ENCODE results near the gene FGD4. TPM values are rescaled to one million over a fixed set of nuclear protein-coding genes. Genes with fewer than 3 reads are reported as not detected.
A peak's percentile ranks its signal among the peaks of the same experiment; 100 is the strongest.

Gene FGD4
- total RNA-seq, 2 experiments from 2014 or later: 0.25 to 0.34 TPM

DNA sequence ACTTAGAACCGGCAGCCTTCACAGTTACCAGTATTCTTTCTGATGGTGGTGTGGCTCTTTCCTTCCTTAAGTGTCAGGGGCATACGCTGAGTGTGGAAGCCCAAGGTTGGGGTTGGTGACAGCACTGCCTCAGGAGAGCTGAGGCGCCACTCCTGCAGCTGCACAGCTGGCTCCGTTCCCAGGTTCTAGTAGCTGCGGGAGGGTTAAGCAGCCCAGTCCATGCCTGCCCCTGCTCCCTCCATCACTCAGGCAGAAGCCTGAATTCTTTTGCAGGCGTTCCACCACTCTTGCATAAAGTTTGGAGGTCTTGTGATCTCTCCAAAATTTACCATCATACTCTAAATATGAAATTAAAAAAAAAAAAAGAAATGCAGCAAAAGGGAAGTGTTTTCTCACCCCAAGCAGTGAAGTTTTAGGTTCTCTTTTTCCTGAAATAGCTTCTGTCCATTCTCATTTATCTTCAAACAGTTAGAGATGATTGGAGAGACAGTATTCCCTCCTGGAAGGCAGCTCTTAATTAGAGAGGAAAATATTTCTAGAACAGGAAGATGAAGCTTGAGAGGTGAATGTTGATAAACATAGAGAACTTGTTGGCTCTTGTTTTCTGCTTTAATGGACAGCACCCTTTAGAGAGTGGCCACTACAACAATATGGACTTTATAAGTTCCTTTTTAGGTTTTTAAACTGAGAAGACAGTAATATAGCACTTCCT lies 136.1 kb downstream of the FGD4 start:
- intact Hi-C loops (cut with DNase I, micrococcal nuclease): no loop called here
- no peak for ATAC-seq (ENCODE audit: poor library complexity)
- H3K27ac Mint-ChIP-seq: no peak overlapping the region
- H3K4me1 ChIP-seq (ENCODE audit: insufficient read depth, low read length): no peaks in the 10 kb centered on the region
- H3K4me3 ChIP-seq (ENCODE audit: low read length): peak overlapping the region; percentile 1
- H3K9me3 Mint-ChIP-seq: no peaks in the 10 kb centered on the region
- CTCF ChIA-PET: no interaction called here
- no peaks in the 10 kb centered on the region for H3K36me3 Mint-ChIP-seq (ENCODE audit: low read depth)
- TF ChIP-seq, protein P1, sequence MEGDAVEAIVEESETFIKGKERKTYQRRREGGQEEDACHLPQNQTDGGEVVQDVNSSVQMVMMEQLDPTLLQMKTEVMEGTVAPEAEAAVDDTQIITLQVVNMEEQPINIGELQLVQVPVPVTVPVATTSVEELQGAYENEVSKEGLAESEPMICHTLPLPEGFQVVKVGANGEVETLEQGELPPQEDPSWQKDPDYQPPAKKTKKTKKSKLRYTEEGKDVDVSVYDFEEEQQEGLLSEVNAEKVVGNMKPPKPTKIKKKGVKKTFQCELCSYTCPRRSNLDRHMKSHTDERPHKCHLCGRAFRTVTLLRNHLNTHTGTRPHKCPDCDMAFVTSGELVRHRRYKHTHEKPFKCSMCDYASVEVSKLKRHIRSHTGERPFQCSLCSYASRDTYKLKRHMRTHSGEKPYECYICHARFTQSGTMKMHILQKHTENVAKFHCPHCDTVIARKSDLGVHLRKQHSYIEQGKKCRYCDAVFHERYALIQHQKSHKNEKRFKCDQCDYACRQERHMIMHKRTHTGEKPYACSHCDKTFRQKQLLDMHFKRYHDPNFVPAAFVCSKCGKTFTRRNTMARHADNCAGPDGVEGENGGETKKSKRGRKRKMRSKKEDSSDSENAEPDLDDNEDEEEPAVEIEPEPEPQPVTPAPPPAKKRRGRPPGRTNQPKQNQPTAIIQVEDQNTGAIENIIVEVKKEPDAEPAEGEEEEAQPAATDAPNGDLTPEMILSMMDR (IDR thresholded peaks at IDR 0.05): no peak
- peak in 2 of 14 experiments; percentile 15 to 27 for DNase-seq
- peaks cover 19% of the 10 kb centered on the region for H3K4me1 Mint-ChIP-seq (ENCODE audit: low read depth)
- no peak overlapping the region for H3K4me3 Mint-ChIP-seq
- H3K27me3 Mint-ChIP-seq: peaks cover 20% of the 10 kb centered on the region
- H3K27ac ChIP-seq (ENCODE audit: low read depth in 1 of 2, low read length in 2 of 2): no peak overlapping the region
- no peaks in the 10 kb centered on the region for H3K27me3 ChIP-seq (ENCODE audit: control insufficient read depth in 1 of 2, insufficient read depth in 2 of 2, low read length in 2 of 2)
- H3K36me3 ChIP-seq (ENCODE audit: insufficient read depth, low read length): no peaks in the 10 kb centered on the region
- POLR2A ChIA-PET: no interaction called here
- no peaks in the 10 kb centered on the region for H3K9me3 ChIP-seq (ENCODE audit: control insufficient read depth in 1 of 2, insufficient read depth in 1 of 2, low read length in 2 of 2)

DNA sequence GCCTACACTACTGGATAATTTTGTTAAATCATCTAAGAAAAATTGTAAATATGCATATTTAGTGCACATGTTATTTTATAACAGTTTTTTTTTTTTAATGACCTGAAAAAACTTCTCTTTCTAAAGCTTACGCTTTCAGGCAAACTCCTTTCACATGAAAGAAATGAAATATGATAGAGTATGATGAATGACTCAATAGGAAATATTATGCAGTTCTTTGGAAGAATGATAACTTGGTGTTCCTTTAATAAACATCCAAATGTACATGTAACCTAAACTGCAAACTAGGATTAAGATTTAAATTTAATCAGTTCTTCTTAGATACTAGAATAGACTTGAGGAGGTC lies 136.6 kb downstream of the FGD4 start:
- Histone ChIP-seq H3K36me3 (ENCODE audit: insufficient read depth, low read length) (no peaks in the 10 kb centered on the region), H3K4me3 (ENCODE audit: low read length) (no peak overlapping the region), H3K9me3 (ENCODE audit: control insufficient read depth in 1 of 2, insufficient read depth in 1 of 2, low read length in 2 of 2) (no peaks in the 10 kb centered on the region), H3K27me3 (ENCODE audit: control insufficient read depth in 1 of 2, insufficient read depth in 2 of 2, low read length in 2 of 2) (no peaks in the 10 kb centered on the region), H3K27ac (ENCODE audit: low read depth in 1 of 2, low read length in 2 of 2) (no peak overlapping the region), H3K4me1 (ENCODE audit: insufficient read depth, low read length) (no peaks in the 10 kb centered on the region)
- H3K9me3 Mint-ChIP-seq: no peaks in the 10 kb centered on the region
- intact Hi-C loops (cut with DNase I, micrococcal nuclease): no loop called here
- no peak overlapping the region for H3K4me3 Mint-ChIP-seq
- H3K36me3 Mint-ChIP-seq (ENCODE audit: low read depth): no peaks in the 10 kb centered on the region
- H3K27me3 Mint-ChIP-seq: peaks cover 20% of the 10 kb centered on the region
- H3K4me1 Mint-ChIP-seq (ENCODE audit: low read depth): peaks cover 19% of the 10 kb centered on the region
- TF ChIP-seq, protein P1 (IDR thresholded peaks at IDR 0.05): no peak
- no peak overlapping the region for H3K27ac Mint-ChIP-seq
- ChIA-PET POLR2A (no interaction called here), CTCF (no interaction called here)
- no peak for ATAC-seq (ENCODE audit: poor library complexity)
- DNase-seq: no peak

DNA sequence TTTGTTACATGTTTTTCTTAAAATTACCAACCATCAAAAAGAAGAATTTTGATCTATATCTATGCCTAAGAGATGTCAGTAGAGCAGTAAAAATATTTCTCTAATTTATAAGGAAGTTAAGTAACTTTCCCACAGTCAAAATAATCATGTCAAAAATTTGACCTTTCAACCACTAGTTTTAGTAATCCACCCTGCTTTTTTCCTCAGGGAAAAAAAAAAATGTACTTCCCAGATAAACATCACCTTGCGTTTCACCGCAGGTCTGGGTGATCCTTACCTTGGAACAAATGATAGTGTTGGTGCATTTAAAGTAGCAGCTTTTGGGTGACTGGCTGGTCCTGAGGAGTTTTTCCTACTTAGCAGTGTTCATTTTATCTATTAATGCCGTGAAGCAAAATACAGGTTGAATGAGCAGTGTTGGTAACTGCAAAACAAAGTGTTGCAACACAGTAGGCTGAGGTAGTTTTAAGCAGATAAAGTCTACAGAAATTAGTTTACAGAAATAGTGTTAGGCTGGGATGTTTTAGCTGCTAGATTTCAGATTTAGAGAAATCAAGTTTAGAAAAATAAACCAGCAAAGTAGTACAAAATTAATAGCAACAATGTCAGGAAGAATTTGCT lies 142.5 kb downstream of the FGD4 start:
- H3K9me3 ChIP-seq (ENCODE audit: control insufficient read depth in 1 of 2, insufficient read depth in 1 of 2, low read length in 2 of 2): no peaks in the 10 kb centered on the region
- peaks cover 0 to 3% of the 10 kb centered on the region in 2 experiments for H3K27me3 ChIP-seq (ENCODE audit: control insufficient read depth in 1 of 2, insufficient read depth in 2 of 2, low read length in 2 of 2)
- DNase-seq (no peak), ATAC-seq (ENCODE audit: poor library complexity) (no peak)
- intact Hi-C loops (cut with DNase I, micrococcal nuclease): no loop called here
- no peak overlapping the region for H3K4me3 ChIP-seq (ENCODE audit: low read length)
- H3K27ac ChIP-seq (ENCODE audit: low read depth in 1 of 2, low read length in 2 of 2): no peak overlapping the region
- peaks cover 9% of the 10 kb centered on the region for H3K27me3 Mint-ChIP-seq
- no peaks in the 10 kb centered on the region for H3K36me3 ChIP-seq (ENCODE audit: insufficient read depth, low read length)
- H3K4me1 ChIP-seq (ENCODE audit: insufficient read depth, low read length): no peaks in the 10 kb centered on the region
- ChIA-PET POLR2A (no interaction called here), CTCF (no interaction called here)
- H3K36me3 Mint-ChIP-seq (ENCODE audit: low read depth): no peaks in the 10 kb centered on the region
- H3K27ac Mint-ChIP-seq: no peak overlapping the region
- H3K4me3 Mint-ChIP-seq: no peak overlapping the region
- TF ChIP-seq, protein P1 (IDR thresholded peaks at IDR 0.05): no peak
- H3K4me1 Mint-ChIP-seq (ENCODE audit: low read depth): no peaks in the 10 kb centered on the region
- H3K9me3 Mint-ChIP-seq: no peaks in the 10 kb centered on the region
